Right kidney (tissue), 1 donor: ENCODE data around the gene SLC38A3.
A peak's percentile ranks its signal among the peaks of the same experiment; 100 is the strongest.

Experiments
- DNase-seq: peaks from one replicate; pipeline ENCODE4 v3.0.0-alpha.2; 2016

SLC38A3 gene

GRCh38 chr3:50268703-50269451 is 63.8 kb downstream of the SLC38A3 start, which contains the start of gene SEMA3B:
SEMA3B (plus strand) TSS chr3:50269147; CDS start chr3:50269241, 94 bp downstream.
- peak; percentile 75 for DNase-seq

GRCh38 chr3:50269460-50269859 is 64.4 kb downstream of the SLC38A3 start:
- DNase-seq: peak; percentile 51

GRCh38 chr3:50269977-50270413 is 64.9 kb downstream of the SLC38A3 start:
- DNase-seq: no peak

GRCh38 chr3:50270422-50271224 is 65.6 kb downstream of the SLC38A3 start:
- no peak for DNase-seq
